Tongue (tissue), 2 donors: Measurements from ENCODE around the gene TBC1D5. TPM values are rescaled to one million over a fixed set of nuclear protein-coding genes. Genes with fewer than 3 reads are reported as not detected.
A peak's percentile ranks its signal among the peaks of the same experiment; 100 is the strongest.
"Not testable (repeated sequence)": the region's sequence is repeated elsewhere in the genome, so short reads cannot be mapped to it uniquely, and the experiment has no call there.

Source experiments
- DNase-seq: peaks from one replicate; pipeline ENCODE4 v3.0.0-alpha.2; 2015
- total RNA-seq: library from RNA; depleted of rRNA; stranded (reverse); fragments of >200 nt; gene quantifications from one replicate; pipeline ENCODE4 v1.2.3, GENCODE V29; 2014

The TBC1D5 gene
- total RNA-seq, 1 donor from 2014 or later = 118 TPM

DNA sequence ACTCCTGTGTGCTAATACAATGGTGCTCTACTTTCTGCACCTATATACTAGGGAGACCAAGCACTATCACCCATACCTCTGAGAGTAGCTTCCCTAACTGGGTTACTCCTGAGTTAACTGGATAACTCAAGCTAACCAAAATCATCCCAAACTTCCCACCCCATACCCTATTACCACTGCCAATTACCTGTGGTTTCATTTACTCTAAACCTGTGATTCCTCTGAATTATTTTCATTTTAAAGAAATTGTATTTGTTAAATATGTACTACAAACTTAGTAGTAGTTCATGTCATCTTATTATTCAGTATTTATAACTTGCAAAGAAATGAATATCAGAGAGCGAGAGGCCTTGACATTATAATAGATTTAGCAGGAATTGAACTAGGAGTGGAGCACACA, 340.5 kb downstream of the TBC1D5 start:
- no peak for DNase-seq

DNA sequence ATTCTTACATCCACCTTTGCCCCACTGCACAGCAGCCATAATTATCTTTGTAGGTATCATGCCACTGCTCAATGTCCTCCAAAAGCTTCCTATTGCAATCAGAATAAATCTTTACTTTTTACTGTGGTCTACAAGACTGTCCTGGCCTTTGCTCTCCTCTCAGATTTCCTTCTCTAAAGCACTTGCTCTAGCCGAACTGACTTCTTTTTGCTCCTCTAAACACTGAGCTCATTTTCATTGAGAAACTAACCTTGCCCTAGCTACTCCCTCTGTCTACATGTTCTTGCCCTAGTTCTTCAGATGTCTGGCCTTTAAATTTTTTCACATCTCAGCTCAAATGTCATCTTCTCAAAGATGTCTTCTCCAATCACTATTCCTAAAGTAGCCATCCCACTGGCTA, 342.8 kb downstream of the TBC1D5 start:
- DNase-seq = no peak

DNA sequence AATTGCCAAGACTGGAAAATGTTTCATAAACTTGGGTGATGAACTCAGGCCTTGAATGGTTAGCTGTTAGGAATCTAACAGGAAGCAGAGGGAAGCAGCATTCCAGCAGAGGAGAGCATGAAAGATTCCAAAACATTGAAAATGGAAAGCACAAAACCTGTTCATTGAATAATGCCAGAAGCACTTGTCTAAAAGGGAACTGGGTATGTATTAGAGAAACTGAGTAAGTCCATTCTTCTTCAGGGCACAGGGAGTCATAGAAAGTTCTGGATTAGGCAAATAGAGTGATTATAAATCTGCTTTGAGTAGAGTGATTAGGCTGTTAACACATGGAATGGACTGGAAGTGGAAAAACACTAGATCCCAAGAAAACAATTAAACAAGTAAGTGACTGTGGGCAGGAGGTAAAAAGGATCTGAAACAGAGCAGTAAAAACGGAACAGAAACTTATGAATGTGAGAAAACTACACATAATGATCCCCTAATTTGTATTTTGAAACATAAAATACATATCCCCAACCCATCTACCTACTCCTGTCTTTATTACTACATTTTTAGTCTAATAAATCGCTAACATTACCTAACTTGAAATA, 343.4 kb downstream of the TBC1D5 start:
- DNase-seq = no peak

DNA sequence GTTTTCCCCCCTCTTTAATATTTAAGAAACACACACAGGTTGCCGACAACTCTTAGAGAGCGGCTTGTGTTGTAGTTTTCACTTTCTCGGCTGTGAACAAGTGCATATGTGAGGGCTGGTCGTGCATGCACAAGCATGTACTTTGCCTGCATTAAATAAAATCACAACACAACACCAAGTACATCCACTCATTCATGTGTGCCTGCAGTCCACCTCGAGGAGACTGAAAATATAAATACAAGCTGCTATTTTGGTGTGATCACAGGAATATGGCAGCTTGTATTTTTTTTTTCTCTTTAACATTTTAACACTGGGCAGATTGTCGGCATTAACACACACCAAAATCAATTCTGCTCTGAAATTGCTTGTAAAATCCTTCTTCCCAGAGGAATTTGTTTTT, 346.4 kb downstream of the TBC1D5 start:
- DNase-seq = no peak

- DNase-seq = no peak
These were observed 347.8 kb downstream of the TBC1D5 start for GRCh38 chr3:17394541-17395155.

GRCh38 chr3:17392516-17392915, 349.9 kb downstream of the TBC1D5 start:
- DNase-seq = not testable (repeated sequence)

GRCh38 chr3:17390785-17391184, 351.6 kb downstream of the TBC1D5 start:
- DNase-seq = no peak

DNA sequence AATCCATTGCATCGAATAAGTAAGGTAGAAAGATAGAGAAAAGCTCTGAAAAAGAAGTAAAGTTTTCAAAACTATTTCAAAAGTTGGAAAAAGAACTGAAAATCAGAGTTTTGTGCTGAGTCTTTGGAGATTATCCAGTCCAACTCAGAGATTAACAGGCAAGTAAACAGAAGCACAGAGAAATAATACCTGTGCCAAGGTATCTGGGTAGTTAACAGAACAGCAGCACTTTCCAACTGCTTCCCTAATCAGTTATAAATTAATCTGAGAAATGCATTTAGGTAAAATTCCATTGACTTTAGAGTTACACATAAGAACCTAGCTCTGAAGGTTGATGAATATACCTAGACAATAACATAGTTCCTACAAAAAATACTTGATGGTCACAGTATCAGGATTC, 355.3 kb downstream of the TBC1D5 start:
- DNase-seq = no peak

- no peak for DNase-seq
These were observed 356.0 kb downstream of the TBC1D5 start for GRCh38 chr3:17386432-17386831.

DNA sequence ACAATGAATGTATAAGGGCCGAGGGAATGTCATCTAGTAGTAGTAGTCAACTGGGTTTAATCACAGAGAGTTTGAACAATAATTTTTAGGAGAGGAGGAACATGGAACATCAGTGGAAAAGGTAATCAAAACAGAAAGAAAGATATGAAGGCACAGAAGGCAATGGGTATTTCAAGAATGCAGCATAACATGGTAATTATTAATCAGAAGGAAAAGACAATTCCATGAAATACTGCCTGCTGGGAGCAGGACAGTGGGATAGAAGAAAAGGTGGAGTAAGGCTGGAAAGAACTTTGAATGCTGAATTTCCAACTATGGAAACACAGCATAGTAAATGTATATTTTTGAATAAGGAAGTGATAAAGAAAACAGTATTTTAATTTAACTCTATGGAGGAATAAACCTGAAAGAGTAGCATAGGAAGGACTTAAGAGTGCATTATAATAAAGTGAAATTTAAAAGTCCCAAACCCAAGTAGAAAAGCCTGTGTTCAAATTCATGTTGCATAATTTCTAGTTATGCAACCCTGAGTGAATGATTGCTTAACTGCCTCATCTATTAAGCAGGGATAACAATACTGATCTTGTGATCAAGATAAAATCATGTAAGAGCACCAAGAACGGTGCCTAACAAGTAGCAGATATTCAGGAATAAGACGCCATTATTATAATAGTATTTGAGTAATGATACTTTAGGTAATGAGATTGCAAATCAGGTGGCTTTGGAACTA, 357.7 kb downstream of the TBC1D5 start:
- DNase-seq = no peak

DNA sequence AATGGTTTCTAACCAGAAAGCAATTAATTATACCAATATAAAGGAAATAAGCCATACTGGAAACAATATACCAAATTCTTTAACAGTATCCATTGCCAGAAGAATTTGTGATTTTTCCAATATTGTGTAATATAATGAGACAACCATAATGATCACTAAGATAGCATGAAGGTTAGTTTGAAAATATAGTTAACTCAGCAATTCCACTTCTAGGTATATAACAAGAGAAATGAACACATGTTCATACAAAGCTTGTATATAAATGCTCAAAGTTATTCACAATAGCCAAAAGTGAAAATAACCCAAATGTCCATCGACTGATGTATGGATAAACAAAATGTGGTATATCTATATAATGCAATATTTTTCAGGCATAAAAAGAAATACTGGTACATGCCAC, 369.1 kb downstream of the TBC1D5 start:
- no peak for DNase-seq

- DNase-seq = no peak
These were observed 369.8 kb downstream of the TBC1D5 start for GRCh38 chr3:17372362-17373210.

GRCh38 chr3:17369973-17370372, 372.5 kb downstream of the TBC1D5 start:
- DNase-seq = no peak

GRCh38 chr3:17367171-17367570, 375.3 kb downstream of the TBC1D5 start:
- no peak for DNase-seq

DNA sequence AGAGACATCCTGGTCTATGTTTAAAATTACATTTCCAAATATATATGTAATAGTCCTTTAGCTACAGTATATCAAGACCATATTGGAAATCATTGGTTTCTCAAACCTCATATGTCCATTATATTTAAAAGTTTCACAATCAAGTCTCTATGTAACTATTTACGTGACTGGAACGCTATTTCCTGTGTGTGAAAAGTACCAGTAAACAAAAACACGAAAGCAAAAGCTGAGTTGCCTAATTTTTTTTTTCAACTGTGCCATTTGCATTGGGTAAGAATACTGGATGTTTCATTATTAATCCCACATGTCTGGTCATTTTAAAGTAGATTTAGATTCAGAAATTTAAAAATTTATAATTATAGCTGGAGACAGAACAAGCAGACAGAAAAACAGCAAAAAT, 381.4 kb downstream of the TBC1D5 start:
- no peak for DNase-seq

DNA sequence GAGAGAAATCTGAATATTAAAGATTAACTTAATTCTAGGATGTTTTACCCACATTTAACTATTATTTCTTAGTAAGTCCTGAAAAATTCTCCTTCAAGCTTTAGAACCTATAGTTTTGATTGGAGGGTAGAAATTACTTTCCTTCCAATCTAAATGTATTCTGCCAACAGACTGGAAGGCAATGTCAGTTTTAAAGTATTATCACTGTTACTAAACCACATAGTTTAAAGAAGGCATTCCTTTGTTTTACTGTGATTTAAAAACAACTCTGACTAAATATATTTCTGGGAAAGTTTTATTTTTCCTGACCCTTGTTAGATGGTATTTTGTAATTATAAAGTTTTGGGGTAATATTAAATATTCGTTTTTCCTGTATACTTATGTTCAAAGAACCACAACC, 382.5 kb downstream of the TBC1D5 start:
- DNase-seq = no peak

- no peak for DNase-seq
These were observed 385.3 kb downstream of the TBC1D5 start for GRCh38 chr3:17357035-17357710.

- no peak for DNase-seq
These were observed 385.8 kb downstream of the TBC1D5 start for GRCh38 chr3:17356585-17356984.

DNA sequence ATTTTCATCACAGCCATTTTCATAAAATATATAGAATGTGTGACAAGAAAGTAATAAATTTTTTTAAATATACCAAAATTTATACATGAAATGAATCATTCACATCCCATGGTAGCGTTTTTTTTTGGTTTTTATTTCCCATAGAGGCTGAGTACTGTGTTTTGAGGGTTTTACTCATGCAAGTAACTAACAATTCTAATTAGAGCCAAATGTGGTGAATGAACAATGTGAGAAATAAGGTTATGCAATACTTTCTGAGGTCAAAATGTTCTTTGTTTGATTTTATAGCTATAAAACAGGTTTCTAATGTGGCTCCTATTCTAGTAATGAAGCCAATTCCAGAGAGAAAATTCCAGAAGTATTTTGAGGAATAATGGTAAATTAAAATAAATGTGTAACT, 386.8 kb downstream of the TBC1D5 start:
- no peak for DNase-seq

DNA sequence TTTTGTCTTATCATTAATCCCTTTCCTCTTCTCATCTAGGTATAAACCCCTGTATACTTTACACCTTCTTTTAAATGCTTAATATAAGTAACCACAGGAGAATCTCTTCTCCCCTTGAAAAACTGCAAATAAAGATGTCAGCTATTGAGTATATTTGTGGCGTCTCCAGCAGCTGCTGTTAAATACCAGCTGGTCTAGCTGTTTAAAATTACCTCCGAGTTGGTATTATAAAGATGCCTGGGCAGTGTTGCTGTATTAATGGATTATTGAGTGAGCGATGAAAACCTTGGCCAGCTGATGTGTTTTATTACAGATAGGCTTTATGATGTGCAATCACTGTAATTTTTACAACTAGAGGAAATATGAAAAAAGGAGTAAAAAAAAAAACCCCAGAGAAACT, 388.1 kb downstream of the TBC1D5 start:
- DNase-seq = peak; percentile 27

DNA sequence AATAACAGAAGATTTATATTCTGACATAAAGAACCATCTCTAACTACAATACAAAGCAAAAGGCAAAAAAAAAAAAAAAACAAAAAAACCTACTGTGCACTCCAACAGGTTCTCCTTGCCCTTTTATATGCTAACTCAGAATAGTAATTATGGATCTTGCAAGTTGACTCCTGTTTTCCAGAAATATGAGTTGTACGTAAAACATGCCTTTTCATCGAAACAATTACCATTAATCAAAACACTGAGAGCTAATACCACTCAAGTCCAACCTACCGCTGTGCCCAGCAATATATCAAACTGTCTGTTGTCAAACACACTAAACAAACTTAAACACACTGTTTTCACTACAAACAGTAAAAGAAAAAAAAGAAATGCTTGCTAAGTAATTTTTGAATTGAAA, 389.8 kb downstream of the TBC1D5 start:
- DNase-seq = no peak

- DNase-seq = not testable (repeated sequence)
These were observed 391.2 kb downstream of the TBC1D5 start for GRCh38 chr3:17351193-17351592.
